ENCODE measurements around the gene RASGRF2. TPM values are rescaled to one million over a fixed set of nuclear protein-coding genes. Genes with fewer than 3 reads are reported as not detected.
"Not testable (repeated sequence)": the region's sequence is repeated elsewhere in the genome, so short reads cannot be mapped to it uniquely, and the experiment has no call there.

The RASGRF2 gene
- total and polyA plus RNA-seq, 2 donors: 0.76 to 1.8 TPM

DNA sequence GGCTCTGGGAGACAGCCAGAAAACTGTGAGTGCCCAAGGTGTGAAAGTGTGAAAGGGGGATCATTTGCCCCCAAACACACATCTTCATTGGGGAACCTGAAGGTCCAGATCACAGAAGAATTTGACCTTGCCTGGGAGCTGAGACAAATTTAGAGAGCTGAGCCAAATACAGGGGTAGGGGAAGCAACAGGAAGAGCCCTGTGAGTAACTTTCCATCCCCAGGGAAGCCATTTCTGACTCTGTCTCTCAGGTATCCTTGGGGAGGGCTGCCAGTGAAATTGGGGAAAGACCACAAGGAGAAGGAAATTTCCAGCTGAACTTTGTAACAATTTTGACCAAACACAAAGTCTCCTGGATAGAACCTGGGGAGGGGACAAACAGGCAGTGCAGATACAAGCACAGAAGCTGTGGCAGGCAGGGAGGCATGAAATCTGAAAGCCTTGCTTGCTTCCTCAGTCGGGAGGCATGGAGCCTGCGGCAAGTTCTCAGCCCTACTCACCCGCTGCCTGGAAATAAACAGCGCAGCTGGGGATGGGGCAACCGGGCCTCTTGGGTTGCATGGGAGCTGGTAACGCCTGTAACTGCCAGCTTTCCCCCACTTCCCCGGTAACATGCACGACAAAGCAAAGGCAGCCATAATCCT, 309.7 kb downstream of the RASGRF2 start:
- 98% methylated on average over 8 of the region's 8 CpGs for WGBS
- Histone ChIP-seq H3K4me1 (ENCODE audit: control insufficient read depth in 2 of 2, insufficient read depth in 2 of 2, low read length in 2 of 2) (peaks cover 0 to 8% of the 10 kb centered on the region in 2 donors), H3K4me3 (ENCODE audit: low read length in 2 of 2) (no peak overlapping the region), H3K27ac (ENCODE audit: low read depth in 1 of 2, low read length in 1 of 2) (no peak overlapping the region), H3K9me3 (ENCODE audit: control insufficient read depth in 2 of 2, insufficient read depth in 1 of 2, low read length in 1 of 2) (peaks cover 0 to 4% of the 10 kb centered on the region in 2 donors), H3K36me3 (ENCODE audit: control insufficient read depth in 2 of 2, insufficient read depth in 2 of 2, low read length in 1 of 2) (no peaks in the 10 kb centered on the region), H3K27me3 (ENCODE audit: control insufficient read depth in 2 of 2, insufficient read depth in 1 of 2, low read length in 1 of 2) (no peaks in the 10 kb centered on the region)
- DNase-seq (ENCODE audit: low read depth in 6 of 9, low spot score in 9 of 9): no peak

DNA sequence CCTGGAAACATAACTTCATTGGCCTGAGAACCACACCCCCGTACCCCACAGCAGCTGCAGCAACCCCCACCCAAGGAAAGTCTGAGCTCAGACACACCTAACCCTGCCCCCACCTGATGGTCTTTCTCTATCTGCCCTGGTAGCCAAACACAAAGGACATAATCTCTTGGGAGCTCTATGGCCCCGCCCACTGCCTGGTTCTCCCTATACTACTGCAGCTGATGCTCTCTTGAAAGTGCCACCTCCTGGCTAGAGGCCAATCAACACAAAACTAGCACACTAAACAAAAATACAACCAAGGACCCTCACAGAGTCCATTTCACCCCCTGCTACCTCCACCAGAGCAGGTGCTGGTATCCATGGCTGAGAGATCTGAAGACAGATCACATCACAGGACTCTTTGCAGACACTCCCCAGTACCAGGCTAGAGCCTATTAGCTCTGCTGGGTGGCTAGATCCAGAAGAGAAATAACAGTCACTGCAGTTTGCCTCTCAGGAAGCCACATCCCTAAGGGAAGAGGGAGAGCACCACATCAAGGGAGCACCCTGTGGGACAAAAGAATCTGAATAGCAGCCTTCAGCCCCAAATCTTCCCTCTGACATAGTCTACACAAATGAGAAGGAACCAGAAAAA, 310.3 kb downstream of the RASGRF2 start:
- H3K4me3 ChIP-seq (ENCODE audit: low read length in 2 of 2); H3K4me1 ChIP-seq (ENCODE audit: control insufficient read depth in 2 of 2, insufficient read depth in 2 of 2, low read length in 2 of 2); H3K27me3 ChIP-seq (ENCODE audit: control insufficient read depth in 2 of 2, insufficient read depth in 1 of 2, low read length in 1 of 2); DNase-seq (ENCODE audit: low read depth in 6 of 9, low spot score in 9 of 9); H3K9me3 ChIP-seq (ENCODE audit: control insufficient read depth in 2 of 2, insufficient read depth in 1 of 2, low read length in 1 of 2); H3K27ac ChIP-seq (ENCODE audit: low read depth in 1 of 2, low read length in 1 of 2); H3K36me3 ChIP-seq (ENCODE audit: control insufficient read depth in 2 of 2, insufficient read depth in 2 of 2, low read length in 1 of 2): not testable (repeated sequence)
- 99% methylated on average over 2 of the region's 2 CpGs for WGBS
